ENCODE data around the gene TM6SF1. TPM values are rescaled to one million over a fixed set of nuclear protein-coding genes. Genes with fewer than 3 reads are reported as not detected.
"Not testable (repeated sequence)": the region's sequence is repeated elsewhere in the genome, so short reads cannot be mapped to it uniquely, and the experiment has no call there.

TM6SF1 gene
- total RNA-seq, 1 donor from 2014 or later = 0.48 TPM

GRCh38 chr15:83115410-83115809, 8.0 kb downstream of the TM6SF1 start:
- DNase-seq (ENCODE audit: low read depth) = peak; percentile 46

- no peak for DNase-seq (ENCODE audit: low read depth)
Measured at GRCh38 chr15:83115831-83116565, 8.6 kb downstream of the TM6SF1 start.

GRCh38 chr15:83118291-83118827, 10.9 kb downstream of the TM6SF1 start:
- no peak for DNase-seq (ENCODE audit: low read depth)

- DNase-seq (ENCODE audit: low read depth) = no peak
Measured at GRCh38 chr15:83118968-83119367, 11.5 kb downstream of the TM6SF1 start.

GRCh38 chr15:83119968-83120581, 12.6 kb downstream of the TM6SF1 start:
- DNase-seq (ENCODE audit: low read depth) = no peak

- no peak for DNase-seq (ENCODE audit: low read depth)
Measured at GRCh38 chr15:83123529-83123928, 16.1 kb downstream of the TM6SF1 start.

- DNase-seq (ENCODE audit: low read depth) = no peak
Measured at GRCh38 chr15:83127547-83128150, 20.2 kb downstream of the TM6SF1 start.

GRCh38 chr15:83129791-83130190, 22.3 kb downstream of the TM6SF1 start:
- no peak for DNase-seq (ENCODE audit: low read depth)

GRCh38 chr15:83132861-83133523, 25.5 kb downstream of the TM6SF1 start:
- no peak for DNase-seq (ENCODE audit: low read depth)

- not testable (repeated sequence) for DNase-seq (ENCODE audit: low read depth)
Measured at GRCh38 chr15:83142151-83142550, 34.7 kb downstream of the TM6SF1 start.

- no peak for DNase-seq (ENCODE audit: low read depth)
Measured at GRCh38 chr15:83144771-83145170, 37.3 kb downstream of the TM6SF1 start.

GRCh38 chr15:83153288-83153687, 45.8 kb downstream of the TM6SF1 start:
- no peak for DNase-seq (ENCODE audit: low read depth)

- no peak for DNase-seq (ENCODE audit: low read depth)
Measured at GRCh38 chr15:83155942-83156341, 48.5 kb downstream of the TM6SF1 start.

- peak; percentile 38 for DNase-seq (ENCODE audit: low read depth)
Measured at GRCh38 chr15:83158393-83158792, 50.9 kb downstream of the TM6SF1 start.

GRCh38 chr15:83160741-83161140, 53.3 kb downstream of the TM6SF1 start:
- DNase-seq (ENCODE audit: low read depth) = no peak

GRCh38 chr15:83163032-83163431, 55.6 kb downstream of the TM6SF1 start:
- DNase-seq (ENCODE audit: low read depth) = no peak

GRCh38 chr15:83164111-83164770, 56.8 kb downstream of the TM6SF1 start:
- no peak for DNase-seq (ENCODE audit: low read depth)

GRCh38 chr15:83164771-83165404, 57.4 kb downstream of the TM6SF1 start:
- DNase-seq (ENCODE audit: low read depth) = no peak

GRCh38 chr15:83166218-83166617, 58.8 kb downstream of the TM6SF1 start:
- peak; percentile 13 for DNase-seq (ENCODE audit: low read depth)

- DNase-seq (ENCODE audit: low read depth) = no peak
Measured at GRCh38 chr15:83166830-83167229, 59.4 kb downstream of the TM6SF1 start.

- not testable (repeated sequence) for DNase-seq (ENCODE audit: low read depth)
Measured at GRCh38 chr15:83169576-83169975, 62.1 kb downstream of the TM6SF1 start.
